Body of pancreas (tissue), 4 donors: Measurements from ENCODE around the gene MAGOHB. TPM values are rescaled to one million over a fixed set of nuclear protein-coding genes. Genes with fewer than 3 reads are reported as not detected.

Experiments used
- ATAC-seq: fragments of 150-250 bp; one replicate; pipeline ENCODE4 v1.9.1; 2016
- DNase-seq, 4 donors: peaks; one replicate each; pipeline ENCODE4 v3.0.0-alpha.2; 2019
- H3K27ac ChIP-seq, 4 donors: fragments of 200-600 bp; sonication (generic); 1 replicate in 3 of 4; 2 replicates in 1 of 4; pipeline versions ENCODE4 v1.5.1 to v1.6.1; 2016 to 2019; ENCODE audit warnings: mild to moderate bottlenecking in 1 of 4, mixed read lengths in 1 of 4, moderate library complexity in 1 of 4
- H3K27me3 ChIP-seq, 2 donors: fragments of 200-600 bp; sonication (generic); one replicate each; pipeline ENCODE4 v1.6.0; 2016; ENCODE audit warnings: mild to moderate bottlenecking in 1 of 2
- H3K36me3 ChIP-seq, 2 donors: fragments of 200-600 bp; sonication (generic); replicated peaks in 1 of 2; 2 replicates each; pipeline ENCODE4 v1.5.1; 2016; ENCODE audit warnings: low read depth in 2 of 2; ENCODE audit not compliant: insufficient read depth in 1 of 2
- H3K4me1 ChIP-seq: fragments of 200-600 bp; sonication (generic); one replicate; pipeline ENCODE4 v1.6.0; 2016
- H3K4me3 ChIP-seq, 2 donors: fragments of 200-600 bp; sonication (generic); 1 replicate in 1 of 2; 2 replicates in 1 of 2; pipeline ENCODE4 v1.5.1; 2016 to 2019
- H3K9me3 ChIP-seq, 3 donors: fragments of 200-600 bp; sonication (generic); 1 replicate in 2 of 3; 2 replicates in 1 of 3; pipeline ENCODE4 v1.5.1; 2016
- POLR2A ChIP-seq, 3 donors: fragments of 450-650 bp; IDR thresholded peaks; one replicate each; pipeline ENCODE4 v1.6.1; 2016; ENCODE audit warnings: antibody characterized with exemption in 3 of 3, mild to moderate bottlenecking in 2 of 3
- WGBS, 2 donors: methylation state at CpG; one replicate each; pipeline ENCODE4 v1.1.5; 2017; 5-methylcytosine and 5-hydroxymethylcytosine counted together
- intact Hi-C: fragments of 100-400 bp; cut with DNase I; formaldehyde crosslinking; loops from one replicate; pipeline ENCODE4 v1.15.1; 2023
- total RNA-seq, 2 donors: library from RNA; depleted of rRNA; stranded (reverse); fragments of >200 nt; gene quantifications; one replicate each; pipeline ENCODE4 v1.1.0, GENCODE V29; 2016
- TF ChIP-seq, protein P1 (sequence below), 7 experiments: fragments of 450-650 bp in 4 of 7; fragments of 200-600 bp in 3 of 7; sonication (generic) in 3 of 7; IDR thresholded peaks; one replicate each; pipeline ENCODE4 v1.5.1; 2016 to 2019; ENCODE audit warnings: antibody characterized with exemption in 7 of 7

Gene MAGOHB
- total RNA-seq, 2 donors from 2014 or later, result 16.9 to 17.5 TPM

DNA sequence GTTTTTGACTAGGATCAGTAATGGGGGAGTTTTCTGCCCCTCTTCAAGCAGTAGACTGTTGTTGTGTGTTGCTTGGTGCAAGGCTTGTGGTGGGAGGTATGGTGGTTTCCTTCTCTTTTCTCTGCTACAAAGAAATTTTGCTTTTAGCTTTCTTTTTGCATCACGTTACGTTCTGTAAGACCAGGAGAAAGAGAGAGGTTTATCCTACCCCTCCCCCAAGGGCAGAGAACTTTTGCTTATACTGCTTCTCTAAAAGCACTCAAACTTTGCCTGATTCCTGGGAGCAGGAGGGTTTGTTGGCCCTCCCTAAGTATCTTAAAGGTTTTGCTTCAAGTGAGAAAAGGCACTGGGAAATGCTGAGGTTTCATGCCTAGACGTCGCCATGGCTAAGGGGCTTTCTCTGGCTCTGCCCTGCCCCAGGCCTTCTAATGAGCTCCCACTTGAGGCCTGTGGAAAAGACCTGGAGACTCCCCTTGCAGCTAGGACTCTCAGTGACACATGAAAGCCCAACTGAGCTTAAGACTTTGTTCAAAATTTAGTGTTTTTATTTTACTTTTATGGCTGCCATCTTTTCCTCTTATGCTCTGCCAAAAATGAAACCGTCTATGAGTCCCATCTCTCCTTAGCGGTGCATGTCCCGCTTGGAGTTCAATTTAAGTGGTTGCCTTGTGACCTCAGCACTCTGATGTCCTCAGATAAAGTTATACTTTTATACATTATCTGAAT is 58.5 kb downstream of the MAGOHB start:
- ATAC-seq, result no peak
- 77 to 86% methylated on average over 7 of the region's 7 CpGs for WGBS, 2 donors
- H3K4me1 ChIP-seq, result no peaks in the 10 kb centered on the region
- TF ChIP-seq POLR2A (IDR thresholded peaks at IDR 0.05), result no peak
- TF ChIP-seq, protein P1, sequence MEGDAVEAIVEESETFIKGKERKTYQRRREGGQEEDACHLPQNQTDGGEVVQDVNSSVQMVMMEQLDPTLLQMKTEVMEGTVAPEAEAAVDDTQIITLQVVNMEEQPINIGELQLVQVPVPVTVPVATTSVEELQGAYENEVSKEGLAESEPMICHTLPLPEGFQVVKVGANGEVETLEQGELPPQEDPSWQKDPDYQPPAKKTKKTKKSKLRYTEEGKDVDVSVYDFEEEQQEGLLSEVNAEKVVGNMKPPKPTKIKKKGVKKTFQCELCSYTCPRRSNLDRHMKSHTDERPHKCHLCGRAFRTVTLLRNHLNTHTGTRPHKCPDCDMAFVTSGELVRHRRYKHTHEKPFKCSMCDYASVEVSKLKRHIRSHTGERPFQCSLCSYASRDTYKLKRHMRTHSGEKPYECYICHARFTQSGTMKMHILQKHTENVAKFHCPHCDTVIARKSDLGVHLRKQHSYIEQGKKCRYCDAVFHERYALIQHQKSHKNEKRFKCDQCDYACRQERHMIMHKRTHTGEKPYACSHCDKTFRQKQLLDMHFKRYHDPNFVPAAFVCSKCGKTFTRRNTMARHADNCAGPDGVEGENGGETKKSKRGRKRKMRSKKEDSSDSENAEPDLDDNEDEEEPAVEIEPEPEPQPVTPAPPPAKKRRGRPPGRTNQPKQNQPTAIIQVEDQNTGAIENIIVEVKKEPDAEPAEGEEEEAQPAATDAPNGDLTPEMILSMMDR (IDR thresholded peaks at IDR 0.05), result no peak
- no peak for DNase-seq
- no peaks in the 10 kb centered on the region for H3K36me3 ChIP-seq
- no peak overlapping the region for H3K27ac ChIP-seq
- intact Hi-C loops, result loop anchor here (5.0 kb wide), 1 partner anchor 223 kb away; no protein-coding TSS in a partner anchor
- H3K27me3 ChIP-seq, result no peaks in the 10 kb centered on the region
- H3K9me3 ChIP-seq, result no peaks in the 10 kb centered on the region
- H3K4me3 ChIP-seq, result no peak overlapping the region

- Histone ChIP-seq H3K36me3 (no peaks in the 10 kb centered on the region), H3K27me3 (no peaks in the 10 kb centered on the region), H3K27ac (no peak overlapping the region), H3K4me1 (no peaks in the 10 kb centered on the region), H3K4me3 (no peak overlapping the region), H3K9me3 (no peaks in the 10 kb centered on the region)
- TF ChIP-seq, protein P1 (IDR thresholded peaks at IDR 0.05), result no peak
- peak in 1 of 3 donors; percentile 11 for TF ChIP-seq POLR2A (IDR thresholded peaks at IDR 0.05)
- intact Hi-C loops, result no loop called here
- 74 to 81% methylated on average over 6 of the region's 6 CpGs for WGBS, 2 donors
- ATAC-seq (no peak), DNase-seq (no peak)
Observed at GRCh38 chr12:10554228-10554755, 59.1 kb downstream of the MAGOHB start.

Other genes starting within 250 kb of the MAGOHB start
- gene KLRK1, start 223.6 kb downstream of the MAGOHB start, total RNA-seq, result 1 to 10 TPM in 1 of 2 donors, not detected in 1; 1.3 TPM
- not detected for gene KLRC4, start 203.9 kb downstream of the MAGOHB start, total RNA-seq
- gene KLRC3, start 193.0 kb downstream of the MAGOHB start, total RNA-seq, result not detected
- under 1 TPM; 0.52 to 0.66 TPM for gene KLRC2, start 177.6 kb downstream of the MAGOHB start, total RNA-seq
- under 1 TPM in 1 of 2 donors, not detected in 1; 0.52 TPM for gene KLRC1, start 160.2 kb downstream of the MAGOHB start, total RNA-seq
- under 1 TPM in 1 of 2 donors, not detected in 1; 0.26 TPM for gene EIF2S3B, start 107.7 kb downstream of the MAGOHB start, total RNA-seq
- gene STYK1, start 60.4 kb upstream of the MAGOHB start, total RNA-seq, result under 1 TPM in 1 of 2 donors, not detected in 1; 0.26 TPM
- 100 to 1,000 TPM; 293 to 403 TPM for gene YBX3, start 109.7 kb upstream of the MAGOHB start, total RNA-seq
- not detected for gene TAS2R7, start 189.0 kb upstream of the MAGOHB start, total RNA-seq
- not detected for gene TAS2R8, start 193.7 kb upstream of the MAGOHB start, total RNA-seq
- gene TAS2R9, start 196.6 kb upstream of the MAGOHB start, total RNA-seq, result not detected
- gene TAS2R10, start 212.7 kb upstream of the MAGOHB start, total RNA-seq, result under 1 TPM in 1 of 2 donors, not detected in 1; 0.52 TPM
- gene PRR4, start 235.9 kb upstream of the MAGOHB start, total RNA-seq, result 1 to 10 TPM in 1 of 2 donors, not detected in 1; 3.4 TPM